Glomerular endothelial cell (primary cell): ENCODE results near the gene TAF1C. TPM values are rescaled to one million over a fixed set of nuclear protein-coding genes. Genes with fewer than 3 reads are reported as not detected.

ENCODE experiments used
- DNase-seq: peaks from one replicate; pipeline ENCODE4 v3.0.0-alpha.2; 2011; ENCODE audit warnings: low read depth, low spot score; ENCODE audit errors: extremely low read depth
- total RNA-seq: library from RNA; depleted of rRNA; stranded (reverse); fragments of >200 nt; gene quantifications from 2 replicates; pipeline ENCODE4 v1.2.3, GENCODE V29; 2015

Gene TAF1C
- total RNA-seq, 1 donor from 2014 or later = 62.0 TPM

GRCh38 chr16:84161037-84161436 is 25.8 kb downstream of the TAF1C start:
- no peak for DNase-seq

GRCh38 chr16:84159800-84160199 is 27.1 kb downstream of the TAF1C start:
- no peak for DNase-seq

- no peak for DNase-seq
These were observed 27.9 kb downstream of the TAF1C start for GRCh38 chr16:84159007-84159406.

GRCh38 chr16:84156342-84156784 is 30.5 kb downstream of the TAF1C start:
- DNase-seq = no peak

GRCh38 chr16:84155771-84156170 is 31.1 kb downstream of the TAF1C start:
- DNase-seq = no peak

GRCh38 chr16:84155226-84155625 is 31.6 kb downstream of the TAF1C start:
- no peak for DNase-seq

- DNase-seq = no peak
These were observed 33.1 kb downstream of the TAF1C start for GRCh38 chr16:84153660-84154214.

- no peak for DNase-seq
These were observed 35.9 kb downstream of the TAF1C start for GRCh38 chr16:84150926-84151325.

GRCh38 chr16:84144859-84145639 is 41.8 kb downstream of the TAF1C start, which contains the start of the genes DNAAF1 and HSDL1:
DNAAF1 (plus strand) TSS chr16:84145308; CDS start chr16:84145441, 133 bp downstream.
HSDL1 (minus strand) TSS chr16:84145177; CDS start chr16:84131321, 13,856 bp downstream.
- no peak for DNase-seq

- DNase-seq = no peak
These were observed 42.5 kb downstream of the TAF1C start for GRCh38 chr16:84144209-84144858.

- no peak for DNase-seq
These were observed 43.1 kb downstream of the TAF1C start for GRCh38 chr16:84143784-84144199.

GRCh38 chr16:84143081-84143480 is 43.8 kb downstream of the TAF1C start:
- DNase-seq = no peak

- DNase-seq = no peak
These were observed 45.6 kb downstream of the TAF1C start for GRCh38 chr16:84141143-84141670.

- DNase-seq = no peak
These were observed 47.1 kb downstream of the TAF1C start for GRCh38 chr16:84139628-84140258.

- DNase-seq = no peak
These were observed 47.8 kb downstream of the TAF1C start for GRCh38 chr16:84138824-84139627.

GRCh38 chr16:84138500-84138823 is 48.4 kb downstream of the TAF1C start:
- no peak for DNase-seq

GRCh38 chr16:84137769-84138357 is 49.0 kb downstream of the TAF1C start:
- no peak for DNase-seq

GRCh38 chr16:84137287-84137686 is 49.6 kb downstream of the TAF1C start:
- no peak for DNase-seq

- DNase-seq = no peak
These were observed 50.3 kb downstream of the TAF1C start for GRCh38 chr16:84136331-84137125.
